Smooth muscle cell (in vitro differentiated cells): ENCODE measurements around the gene NDUFS7. TPM values are rescaled to one million over a fixed set of nuclear protein-coding genes. Genes with fewer than 3 reads are reported as not detected.

Experiments
- DNase-seq: peaks from one replicate; lab custom pipeline; 2025; ENCODE audit not compliant: unreplicated experiment; lab: John Stamatoyannopoulos, UW
- H2AFZ ChIP-seq: fragments of 200-600 bp; sonication (generic); 2 replicates; pipeline ENCODE4 v1.6.0; 2016; ENCODE audit warnings: antibody characterized with exemption, low read depth, mild to moderate bottlenecking
- H3F3A ChIP-seq: fragments of 200-600 bp; sonication (generic); 2 replicates; pipeline ENCODE4 v1.6.0; 2017; ENCODE audit warnings: antibody characterized with exemption, low read depth
- H3K27ac ChIP-seq: fragments of 200-600 bp; sonication (generic); 2 replicates; pipeline ENCODE4 v1.5.1; 2016; ENCODE audit warnings: low read depth, mild to moderate bottlenecking
- H3K27me3 ChIP-seq: fragments of 200-600 bp; sonication (generic); 2 replicates; pipeline ENCODE4 v1.6.1; 2016; ENCODE audit warnings: low read depth, mild to moderate bottlenecking
- H3K36me3 ChIP-seq: fragments of 200-600 bp; sonication (generic); 2 replicates; pipeline ENCODE4 v1.5.1; 2016; ENCODE audit warnings: low read depth
- H3K4me1 ChIP-seq: fragments of 200-600 bp; sonication (generic); 2 replicates; pipeline ENCODE4 v1.5.1; 2016; ENCODE audit warnings: low read depth
- H3K4me2 ChIP-seq: fragments of 200-600 bp; sonication (generic); 2 replicates; pipeline ENCODE4 v1.6.0; 2016; ENCODE audit warnings: mild to moderate bottlenecking
- H3K4me3 ChIP-seq: fragments of 200-600 bp; sonication (generic); 2 replicates; pipeline ENCODE4 v1.5.1; 2016; ENCODE audit warnings: mild to moderate bottlenecking
- H3K79me2 ChIP-seq: fragments of 200-600 bp; sonication (generic); 2 replicates; pipeline ENCODE4 v1.6.0; 2016; ENCODE audit warnings: low read depth, mild to moderate bottlenecking
- H3K9ac ChIP-seq: fragments of 200-600 bp; sonication (generic); 2 replicates; pipeline ENCODE4 v1.6.0; 2016; ENCODE audit warnings: low read depth
- H3K9me3 ChIP-seq: fragments of 200-600 bp; sonication (generic); replicated peaks from 2 replicates; pipeline ENCODE4 v1.5.1; 2016; ENCODE audit warnings: low read depth
- H4K20me1 ChIP-seq: fragments of 200-600 bp; sonication (generic); 2 replicates; pipeline ENCODE4 v1.6.0; 2016; ENCODE audit warnings: low read depth
- WGBS: methylation state at CpG from one replicate; pipeline ENCODE4 v1.1.7; 2016; ENCODE audit warnings: low lambda C conversion rate; 5-methylcytosine and 5-hydroxymethylcytosine counted together
- polyA plus RNA-seq: library from polyadenylated mRNA; unstranded; fragments of >200 nt; fragmentation: Nextera tagmentation; extraction: Ambion mirVana; gene quantifications from 2 replicates; pipeline ENCODE4 v1.2.1, GENCODE V29; 2016
- total RNA-seq: library from RNA; depleted of rRNA; stranded (reverse); fragments of >200 nt; gene quantifications from 2 replicates; pipeline ENCODE4 v1.2.3, GENCODE V29; 2014
- TF ChIP-seq, protein P1 (sequence below): fragments of 200-600 bp; sonication (generic); IDR thresholded peaks from 2 replicates; pipeline ENCODE4 v1.5.1; 2017; ENCODE audit warnings: borderline replicate concordance, mild to moderate bottlenecking, antibody characterized with exemption; ENCODE audit not compliant: insufficient read depth, poor library complexity, severe bottlenecking

Gene NDUFS7
- total and polyA plus RNA-seq, 2 experiments from 2014 or later = 95.8 to 245 TPM

DNA sequence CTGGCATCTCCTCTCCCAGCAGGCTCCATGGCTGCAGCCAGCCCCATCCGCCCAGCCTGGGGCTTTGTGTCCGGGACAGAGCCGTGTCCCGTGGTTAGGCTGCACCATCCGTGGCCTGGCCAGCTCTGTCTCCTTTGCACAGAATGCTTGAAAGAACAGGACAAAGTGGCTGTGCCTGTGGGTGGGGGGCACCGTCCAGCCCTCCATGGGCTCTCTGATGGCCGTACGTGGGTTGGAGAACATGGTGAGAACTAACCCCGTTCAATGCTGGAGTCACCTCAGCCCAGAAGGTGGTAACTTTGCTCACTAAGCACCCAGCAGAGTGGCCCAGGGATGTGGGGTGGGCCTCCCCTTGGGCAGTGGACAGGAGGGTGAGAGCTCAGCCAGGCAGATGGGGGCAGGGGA, 57.3 kb downstream of the NDUFS7 start:
- Histone ChIP-seq H3K4me3 (no peak overlapping the region), H3K9ac (no peak overlapping the region), H4K20me1 (peaks cover 70% of the 10 kb centered on the region), H3F3A (peaks cover 25% of the 10 kb centered on the region), H3K36me3 (no peaks in the 10 kb centered on the region), H3K79me2 (peaks cover 37% of the 10 kb centered on the region), H3K27me3 (peaks cover 7% of the 10 kb centered on the region), H3K4me2 (no peak overlapping the region), H3K4me1 (peaks cover 9% of the 10 kb centered on the region), H3K27ac (no peak overlapping the region), H3K9me3 (no peaks in the 10 kb centered on the region), H2AFZ (no peak overlapping the region)
- TF ChIP-seq, protein P1, sequence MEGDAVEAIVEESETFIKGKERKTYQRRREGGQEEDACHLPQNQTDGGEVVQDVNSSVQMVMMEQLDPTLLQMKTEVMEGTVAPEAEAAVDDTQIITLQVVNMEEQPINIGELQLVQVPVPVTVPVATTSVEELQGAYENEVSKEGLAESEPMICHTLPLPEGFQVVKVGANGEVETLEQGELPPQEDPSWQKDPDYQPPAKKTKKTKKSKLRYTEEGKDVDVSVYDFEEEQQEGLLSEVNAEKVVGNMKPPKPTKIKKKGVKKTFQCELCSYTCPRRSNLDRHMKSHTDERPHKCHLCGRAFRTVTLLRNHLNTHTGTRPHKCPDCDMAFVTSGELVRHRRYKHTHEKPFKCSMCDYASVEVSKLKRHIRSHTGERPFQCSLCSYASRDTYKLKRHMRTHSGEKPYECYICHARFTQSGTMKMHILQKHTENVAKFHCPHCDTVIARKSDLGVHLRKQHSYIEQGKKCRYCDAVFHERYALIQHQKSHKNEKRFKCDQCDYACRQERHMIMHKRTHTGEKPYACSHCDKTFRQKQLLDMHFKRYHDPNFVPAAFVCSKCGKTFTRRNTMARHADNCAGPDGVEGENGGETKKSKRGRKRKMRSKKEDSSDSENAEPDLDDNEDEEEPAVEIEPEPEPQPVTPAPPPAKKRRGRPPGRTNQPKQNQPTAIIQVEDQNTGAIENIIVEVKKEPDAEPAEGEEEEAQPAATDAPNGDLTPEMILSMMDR = no peak
- 94% methylated on average over 9 of the region's 9 CpGs for WGBS
- DNase-seq = no peak

DNA sequence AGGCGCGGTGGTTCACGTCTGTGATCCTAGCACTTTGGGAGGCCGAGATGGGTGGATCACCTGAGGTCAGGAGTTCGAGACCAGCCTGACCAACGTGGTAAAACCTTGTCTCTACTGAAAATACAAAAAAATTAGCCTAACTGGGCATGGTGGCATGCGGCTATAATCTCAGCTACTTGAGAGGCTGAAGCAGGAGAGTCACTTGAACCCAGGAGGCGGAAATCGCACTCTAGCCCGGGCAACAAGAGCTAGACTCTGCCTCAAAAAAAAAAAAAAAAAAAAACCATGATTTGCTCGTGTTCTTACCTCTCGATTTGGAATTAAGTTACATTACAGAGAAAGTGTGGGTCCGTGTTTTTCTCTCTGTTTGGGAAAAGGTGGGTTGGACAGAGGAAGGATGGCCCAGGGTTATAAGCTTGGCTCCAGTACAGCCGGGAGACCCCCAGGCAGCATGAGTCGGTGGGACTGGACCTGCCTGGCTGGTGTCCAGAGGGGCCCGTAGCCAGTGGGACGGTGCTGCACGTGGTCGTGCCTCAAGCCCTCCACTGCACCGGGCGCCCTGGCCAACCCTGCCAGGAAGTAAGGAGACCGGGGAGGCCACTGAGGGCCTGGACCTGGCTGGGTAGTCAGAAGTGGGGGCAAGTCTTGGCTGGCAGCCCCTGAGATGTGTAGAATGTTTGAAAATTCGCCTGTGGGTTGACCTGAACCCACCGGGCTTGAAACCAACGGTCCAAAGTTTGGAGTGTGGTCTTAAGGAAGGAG, 58.2 kb downstream of the NDUFS7 start:
- Histone ChIP-seq H2AFZ (no peak overlapping the region), H3K36me3 (no peaks in the 10 kb centered on the region), H4K20me1 (peaks cover 76% of the 10 kb centered on the region), H3K27ac (no peak overlapping the region), H3K4me3 (no peak overlapping the region), H3K27me3 (peaks cover 16% of the 10 kb centered on the region), H3K4me1 (peaks cover 14% of the 10 kb centered on the region), H3F3A (peaks cover 25% of the 10 kb centered on the region), H3K79me2 (peaks cover 37% of the 10 kb centered on the region), H3K9me3 (no peaks in the 10 kb centered on the region), H3K9ac (no peak overlapping the region), H3K4me2 (no peak overlapping the region)
- WGBS = 97% methylated on average over 25 of the region's 25 CpGs
- TF ChIP-seq, protein P1 = no peak
- no peak for DNase-seq

Other genes starting within 250 kb of the NDUFS7 start
- 16.4 and 18.1 TPM in 2 replicates for gene SBNO2, start 209.6 kb upstream of the NDUFS7 start, total RNA-seq
- gene SBNO2, start 209.6 kb upstream of the NDUFS7 start, polyA plus RNA-seq = 17.6 and 20.9 TPM in 2 replicates
- 23.6 and 29.3 TPM in 2 replicates for gene STK11, start 178.1 kb upstream of the NDUFS7 start, total RNA-seq
- 62.3 and 79.7 TPM in 2 replicates for gene STK11, start 178.1 kb upstream of the NDUFS7 start, polyA plus RNA-seq
- gene CBARP, start 145.9 kb upstream of the NDUFS7 start, total RNA-seq = 1.7 and 2.7 TPM in 2 replicates
- 10.2 and 10.5 TPM in 2 replicates for gene CBARP, start 145.9 kb upstream of the NDUFS7 start, polyA plus RNA-seq
- 29.1 and 68.8 TPM in 2 replicates for gene ATP5F1D, start 142.2 kb upstream of the NDUFS7 start, total RNA-seq
- gene ATP5F1D, start 142.2 kb upstream of the NDUFS7 start, polyA plus RNA-seq = 265 and 272 TPM in 2 replicates
- 25.0 and 58.5 TPM in 2 replicates for gene MIDN, start 135.3 kb upstream of the NDUFS7 start, total RNA-seq
- 65.3 and 70.6 TPM in 2 replicates for gene MIDN, start 135.3 kb upstream of the NDUFS7 start, polyA plus RNA-seq
- gene CIRBP, start 114.6 kb upstream of the NDUFS7 start, total RNA-seq = 119 and 122 TPM in 2 replicates
- gene CIRBP, start 114.6 kb upstream of the NDUFS7 start, polyA plus RNA-seq = 215 and 235 TPM in 2 replicates
- 33.4 and 41.5 TPM in 2 replicates for gene FAM174C, start 108.4 kb upstream of the NDUFS7 start, total RNA-seq
- gene FAM174C, start 108.4 kb upstream of the NDUFS7 start, polyA plus RNA-seq = 75.6 and 78.1 TPM in 2 replicates
- gene EFNA2, start 98.0 kb upstream of the NDUFS7 start, total RNA-seq = 6.2 and 7.4 TPM in 2 replicates
- 0.89 and 1.2 TPM in 2 replicates for gene EFNA2, start 98.0 kb upstream of the NDUFS7 start, polyA plus RNA-seq
- gene GAMT, start 17.6 kb downstream of the NDUFS7 start, total RNA-seq = 15.8 and 22.3 TPM in 2 replicates
- 35.2 and 47.4 TPM in 2 replicates for gene GAMT, start 17.6 kb downstream of the NDUFS7 start, polyA plus RNA-seq
- gene DAZAP1, start 23.7 kb downstream of the NDUFS7 start, total RNA-seq = 33.7 and 41.7 TPM in 2 replicates
- gene DAZAP1, start 23.7 kb downstream of the NDUFS7 start, polyA plus RNA-seq = 35.5 and 37.0 TPM in 2 replicates
- gene RPS15, start 54.5 kb downstream of the NDUFS7 start, total RNA-seq = 2,033 and 2,744 TPM in 2 replicates
- 1,180 and 1,250 TPM in 2 replicates for gene RPS15, start 54.5 kb downstream of the NDUFS7 start, polyA plus RNA-seq
- 0.09 and 0.18 TPM in 2 replicates for gene APC2, start 66.2 kb downstream of the NDUFS7 start, total RNA-seq
- gene APC2, start 66.2 kb downstream of the NDUFS7 start, polyA plus RNA-seq = 0.30 and 1.0 TPM in 2 replicates
- 10.0 and 15.2 TPM in 2 replicates for gene C19orf25, start 95.3 kb downstream of the NDUFS7 start, total RNA-seq
- gene C19orf25, start 95.3 kb downstream of the NDUFS7 start, polyA plus RNA-seq = 27.9 and 42.2 TPM in 2 replicates
- 1.4 and 1.7 TPM in 2 replicates for gene PCSK4, start 106.4 kb downstream of the NDUFS7 start, total RNA-seq
- 8.7 and 14.4 TPM in 2 replicates for gene PCSK4, start 106.4 kb downstream of the NDUFS7 start, polyA plus RNA-seq
- gene REEP6, start 107.3 kb downstream of the NDUFS7 start, total RNA-seq = 5.2 and 7.0 TPM in 2 replicates
- 15.1 and 18.7 TPM in 2 replicates for gene REEP6, start 107.3 kb downstream of the NDUFS7 start, polyA plus RNA-seq
- 11.1 and 16.4 TPM in 2 replicates for gene ADAMTSL5, start 129.1 kb downstream of the NDUFS7 start, total RNA-seq
- gene ADAMTSL5, start 129.1 kb downstream of the NDUFS7 start, polyA plus RNA-seq = 24.3 and 37.6 TPM in 2 replicates
- gene PLK5, start 140.2 kb downstream of the NDUFS7 start, total RNA-seq = not detected in 2 replicates
- 0.60 TPM in 1 of 2 replicates, not detected in the other for gene PLK5, start 140.2 kb downstream of the NDUFS7 start, polyA plus RNA-seq
- gene MEX3D, start 184.4 kb downstream of the NDUFS7 start, total RNA-seq = 28.6 and 41.5 TPM in 2 replicates
- 8.4 and 9.3 TPM in 2 replicates for gene MEX3D, start 184.4 kb downstream of the NDUFS7 start, polyA plus RNA-seq
- 40.3 and 50.7 TPM in 2 replicates for gene MBD3, start 209.0 kb downstream of the NDUFS7 start, total RNA-seq
- gene MBD3, start 209.0 kb downstream of the NDUFS7 start, polyA plus RNA-seq = 47.3 and 52.7 TPM in 2 replicates
- gene UQCR11, start 221.6 kb downstream of the NDUFS7 start, total RNA-seq = 32.3 and 40.4 TPM in 2 replicates
- 550 and 592 TPM in 2 replicates for gene UQCR11, start 221.6 kb downstream of the NDUFS7 start, polyA plus RNA-seq